GM21360 (cell line): ENCODE data around the gene CFAP61.
"Not testable (repeated sequence)": the region's sequence is repeated elsewhere in the genome, so short reads cannot be mapped to it uniquely, and the experiment has no call there.

Source experiments
- ATAC-seq: cut with Tn5 transposase; IDR thresholded peaks from one replicate; pipeline ENCODE4 v1.9.1; 2021; ENCODE audit warnings: mild to moderate bottlenecking, moderate library complexity; ENCODE audit not compliant: unreplicated experiment

CFAP61 gene

DNA sequence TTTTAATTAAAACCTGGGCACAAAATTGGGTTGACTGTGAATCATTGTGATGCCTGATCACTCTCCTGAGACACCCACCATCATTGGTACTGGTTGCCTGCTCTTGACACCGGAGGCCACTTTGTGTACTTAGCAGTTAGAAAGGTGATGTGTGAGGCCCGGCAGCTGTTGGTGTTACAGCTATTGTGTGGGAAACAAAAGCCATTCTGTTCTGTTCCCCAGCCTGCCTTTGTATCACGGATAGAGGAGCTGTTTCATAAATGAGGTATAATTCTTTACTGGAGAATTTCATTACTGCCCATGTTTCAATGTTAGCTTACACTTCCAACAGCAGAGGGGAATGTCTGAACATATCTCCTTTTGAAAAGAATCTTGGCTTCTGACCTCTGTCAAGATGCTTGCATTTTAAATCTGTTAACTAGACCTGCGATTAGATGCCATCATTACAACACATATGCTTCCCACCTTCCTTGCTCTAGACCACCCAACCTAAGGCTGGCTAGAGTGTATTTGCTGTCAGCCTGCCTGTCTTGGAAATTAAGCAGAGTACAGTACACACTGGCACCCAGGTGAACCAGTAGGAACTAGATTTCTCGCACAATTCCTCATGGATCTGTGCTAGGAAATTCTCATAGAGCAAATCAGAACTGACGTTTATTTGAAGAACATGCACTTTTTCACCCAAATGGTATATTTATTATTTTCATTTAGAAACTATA lies 173.2 kb downstream of the CFAP61 start:
- no peak for ATAC-seq

DNA sequence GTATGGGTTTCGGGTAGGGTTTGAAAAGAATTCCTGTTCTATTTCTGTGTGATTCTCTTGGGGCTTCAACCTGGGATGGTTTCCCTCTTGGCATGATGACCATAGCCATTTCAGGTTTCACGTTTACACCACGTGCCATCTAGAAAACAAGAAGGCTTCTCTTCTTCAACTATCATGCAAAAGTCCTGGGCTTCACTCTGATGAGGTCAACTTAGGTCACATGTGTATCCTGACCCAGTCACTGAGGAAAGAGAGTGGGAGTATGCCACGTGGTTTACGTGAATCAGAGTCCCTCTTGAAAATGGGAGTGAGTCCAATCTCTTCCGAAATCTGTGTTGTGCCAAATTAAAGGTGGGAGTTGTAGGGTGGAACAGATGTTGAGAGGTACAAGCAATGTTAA lies 174.2 kb downstream of the CFAP61 start:
- no peak for ATAC-seq

DNA sequence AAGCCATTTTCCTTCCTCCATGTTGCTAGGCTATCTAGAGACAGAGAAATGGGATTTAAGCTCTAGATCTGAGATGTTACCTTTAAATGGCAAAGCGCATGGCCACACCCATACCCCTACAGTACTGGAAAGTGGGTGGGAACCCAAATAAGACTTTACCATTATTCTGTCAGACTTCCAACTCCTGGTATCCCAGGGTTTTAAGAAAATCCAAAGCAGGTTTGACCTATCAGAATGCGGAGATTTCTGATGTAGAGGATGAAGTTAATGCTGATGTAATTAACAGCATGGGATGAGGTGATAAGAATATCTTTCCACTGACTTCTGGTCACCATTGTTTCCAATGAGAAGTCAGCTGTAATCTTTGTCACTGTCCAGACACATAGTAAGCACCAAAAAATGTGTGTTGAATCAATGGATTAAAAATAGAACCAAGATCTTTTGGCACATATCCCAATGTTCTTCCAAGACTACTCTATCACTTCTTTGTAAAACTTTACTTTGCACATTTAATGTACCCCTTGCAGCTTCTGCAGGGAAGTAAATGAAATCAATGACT lies 174.8 kb downstream of the CFAP61 start:
- ATAC-seq: no peak

DNA sequence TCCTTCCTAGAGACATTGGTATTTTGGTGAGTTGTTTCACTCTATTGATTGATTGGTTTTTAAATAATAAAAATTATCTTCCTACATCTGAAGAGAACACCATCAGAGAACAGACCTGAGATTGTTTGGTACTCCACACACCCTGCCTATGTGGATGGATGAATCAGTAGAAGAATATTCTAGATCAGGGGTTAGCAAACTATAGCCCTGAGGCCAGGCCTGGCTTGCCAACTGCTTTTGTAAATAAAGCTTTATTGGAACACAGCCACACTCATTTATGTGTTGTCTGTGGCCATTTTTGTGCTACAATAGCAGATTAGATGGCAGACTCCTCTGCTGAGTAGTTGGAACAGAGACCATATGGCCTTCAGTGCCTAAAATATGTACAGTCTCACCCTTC lies 176.0 kb downstream of the CFAP61 start:
- ATAC-seq: no peak

DNA sequence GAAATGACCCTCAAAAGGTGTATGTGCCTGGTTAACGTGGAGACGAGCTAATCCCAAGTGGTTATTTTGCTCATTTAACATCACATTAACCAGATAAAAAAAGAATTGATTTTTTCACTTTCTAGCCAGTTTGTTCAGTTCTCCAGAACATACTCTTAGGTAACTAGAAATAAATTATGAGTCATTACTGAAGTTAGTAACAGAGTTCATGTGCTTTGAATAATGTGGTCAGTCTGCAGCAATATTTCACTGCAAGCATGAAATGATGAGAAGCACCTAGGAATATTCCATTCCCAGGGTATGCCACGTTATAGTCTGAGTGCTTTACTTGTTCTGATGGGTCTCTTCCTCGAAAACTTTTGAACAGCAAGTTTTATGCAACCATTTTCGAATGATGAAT lies 177.3 kb downstream of the CFAP61 start:
- no peak for ATAC-seq

DNA sequence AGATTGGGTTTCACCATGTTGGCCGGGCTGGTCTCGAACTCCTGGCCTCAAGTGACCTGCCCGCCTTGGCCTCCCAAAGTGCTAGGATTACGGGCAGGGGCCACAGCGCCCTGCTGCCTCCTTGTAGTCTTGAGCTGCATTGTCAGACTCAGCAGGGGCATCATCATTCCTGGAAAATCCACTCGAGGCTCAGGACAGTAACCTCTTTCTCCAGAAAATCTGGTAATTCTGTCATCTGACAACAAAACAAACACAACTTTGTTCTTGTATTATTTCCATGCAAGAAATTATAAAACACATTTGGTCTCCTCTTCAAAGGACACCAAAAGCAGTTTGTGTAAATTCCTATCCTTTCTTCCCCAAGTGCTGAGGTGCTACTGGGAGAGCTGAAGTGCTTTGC lies 178.4 kb downstream of the CFAP61 start:
- no peak for ATAC-seq

DNA sequence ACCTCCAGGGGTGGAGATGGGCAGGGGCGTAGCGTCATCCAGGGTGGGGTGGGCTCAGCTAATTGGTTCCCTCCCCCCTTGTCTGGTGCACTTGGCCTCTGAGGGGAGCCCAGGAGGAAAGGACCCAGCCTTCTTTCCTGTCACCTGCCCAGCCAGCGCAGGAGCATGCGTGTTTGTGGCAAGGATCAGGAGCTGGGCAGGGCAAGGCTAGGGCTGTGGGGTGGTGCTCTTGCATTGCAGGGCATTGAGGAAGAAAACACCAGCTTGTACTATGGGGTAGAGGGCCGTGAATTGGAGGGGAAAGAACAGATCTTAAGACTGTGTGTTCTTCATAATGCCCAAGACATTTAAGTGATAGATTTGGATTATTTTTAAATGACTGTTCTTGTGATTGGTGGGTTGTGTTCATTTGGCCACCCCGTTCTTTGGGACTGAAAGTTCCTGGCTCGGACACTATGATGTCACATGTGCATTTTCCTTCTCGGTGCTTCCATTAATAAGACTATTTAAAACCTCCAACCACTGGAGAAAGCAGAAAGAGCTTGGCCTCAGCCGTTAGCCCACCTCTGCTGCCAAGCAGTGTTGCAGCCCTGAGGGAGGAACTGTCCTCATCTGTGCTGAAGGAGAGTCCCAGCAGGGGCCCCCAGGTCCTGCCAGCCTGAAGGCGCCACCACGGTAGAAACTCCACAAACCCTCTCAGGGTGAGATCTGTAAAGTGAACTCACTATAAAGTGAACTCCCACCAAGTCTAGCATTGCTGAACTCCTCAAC lies 179.4 kb downstream of the CFAP61 start:
- ATAC-seq: no peak

DNA sequence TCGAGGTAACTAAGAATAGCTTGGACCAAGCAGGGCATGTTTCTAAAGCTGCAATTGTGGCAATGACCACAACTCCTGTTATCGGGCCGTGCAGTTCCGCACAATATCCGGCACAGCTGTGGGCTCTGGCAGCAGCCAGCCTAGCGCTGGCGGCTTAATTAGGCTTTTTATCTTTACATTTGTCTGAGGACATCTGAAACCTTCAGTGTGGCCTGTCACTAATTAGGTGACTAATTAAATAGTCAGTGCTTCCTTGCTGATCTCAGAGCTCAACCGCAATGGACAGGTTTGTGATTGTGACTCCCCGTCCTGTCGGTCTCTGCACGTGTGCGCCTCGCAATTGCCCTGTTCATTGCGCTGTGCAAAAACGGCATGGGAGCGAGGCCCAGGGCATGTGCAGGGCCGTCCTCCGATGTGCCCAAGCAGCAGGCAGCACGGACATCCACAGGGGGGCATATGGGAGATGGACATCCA lies 180.7 kb downstream of the CFAP61 start:
- no peak for ATAC-seq

DNA sequence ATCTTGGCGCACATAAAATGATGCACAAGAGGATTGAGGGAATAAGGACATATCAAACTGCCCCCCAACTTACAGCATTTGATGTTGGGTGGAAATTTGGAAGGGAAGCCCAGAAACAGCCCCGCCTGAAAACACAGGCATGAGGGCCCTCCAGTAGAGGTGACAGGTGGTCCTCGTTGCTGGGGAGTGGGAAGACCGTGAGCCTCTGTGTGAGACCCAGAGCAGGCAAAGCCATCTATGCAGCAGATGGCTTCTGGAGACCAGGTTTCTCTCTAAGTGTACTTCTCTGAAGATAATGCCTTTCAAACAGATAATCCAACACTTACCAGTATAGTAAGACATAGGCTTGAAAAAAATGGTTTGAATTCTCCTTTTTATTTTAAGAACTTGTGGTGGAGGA lies 183.3 kb downstream of the CFAP61 start:
- ATAC-seq: no peak

DNA sequence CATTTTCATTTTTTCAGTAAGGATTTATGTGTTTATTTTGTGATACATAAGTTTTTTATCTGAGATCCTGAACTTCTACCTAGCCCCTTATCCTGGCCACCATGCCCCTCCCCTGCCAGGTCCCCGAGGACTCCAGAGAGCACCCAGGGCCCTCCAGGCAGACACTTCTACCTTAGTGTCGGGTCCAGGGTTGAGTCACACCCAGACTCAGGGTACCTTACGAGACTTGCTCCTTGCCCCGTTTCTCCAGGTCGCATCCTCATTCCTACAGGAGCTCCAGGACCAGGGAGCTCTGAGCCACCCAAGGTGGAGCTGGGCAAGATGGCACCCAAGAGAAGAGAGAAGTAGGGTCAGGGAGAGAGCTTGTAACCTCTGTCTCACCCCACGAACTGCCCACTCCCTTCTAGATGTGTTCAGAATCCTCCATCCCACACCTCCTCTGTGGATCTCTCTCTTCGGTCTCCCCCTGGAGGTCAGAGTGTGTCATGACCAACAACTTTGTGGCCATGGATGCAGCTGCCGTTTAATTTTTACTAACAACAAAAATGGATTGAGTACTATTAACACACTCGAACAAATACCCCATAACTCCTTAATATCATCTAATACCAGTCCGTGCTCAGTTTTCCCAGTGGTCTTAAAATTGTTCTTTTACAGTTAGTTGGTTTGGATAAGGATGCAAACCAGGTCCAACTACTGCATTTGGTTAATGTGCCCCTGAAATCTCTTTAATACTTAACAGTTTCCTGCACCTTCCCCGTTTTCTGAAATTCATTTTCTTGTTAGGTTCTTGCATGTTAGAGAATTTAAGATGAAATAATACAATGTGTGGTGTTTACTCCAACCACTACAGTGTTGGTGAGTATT lies 185.0 kb downstream of the CFAP61 start:
- no peak for ATAC-seq

DNA sequence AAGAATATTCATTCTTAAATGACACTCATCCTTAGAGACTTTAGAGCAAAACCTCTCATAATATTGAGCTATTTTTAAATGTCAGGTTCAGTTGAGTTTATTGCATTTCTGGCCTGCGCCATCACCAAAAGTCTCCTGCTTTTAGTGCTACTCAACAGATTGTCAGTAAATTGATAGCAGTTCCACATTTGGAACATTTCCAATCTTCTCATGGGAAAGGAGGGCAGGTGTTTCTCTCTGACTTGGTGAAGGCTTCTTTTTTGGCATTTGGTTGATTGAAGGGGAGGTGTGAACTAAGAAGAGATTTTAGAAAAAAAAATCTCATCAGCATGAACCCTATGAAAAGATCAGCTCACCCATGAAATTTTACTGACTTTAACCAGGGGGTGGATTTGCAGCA lies 189.6 kb downstream of the CFAP61 start:
- no peak for ATAC-seq

DNA sequence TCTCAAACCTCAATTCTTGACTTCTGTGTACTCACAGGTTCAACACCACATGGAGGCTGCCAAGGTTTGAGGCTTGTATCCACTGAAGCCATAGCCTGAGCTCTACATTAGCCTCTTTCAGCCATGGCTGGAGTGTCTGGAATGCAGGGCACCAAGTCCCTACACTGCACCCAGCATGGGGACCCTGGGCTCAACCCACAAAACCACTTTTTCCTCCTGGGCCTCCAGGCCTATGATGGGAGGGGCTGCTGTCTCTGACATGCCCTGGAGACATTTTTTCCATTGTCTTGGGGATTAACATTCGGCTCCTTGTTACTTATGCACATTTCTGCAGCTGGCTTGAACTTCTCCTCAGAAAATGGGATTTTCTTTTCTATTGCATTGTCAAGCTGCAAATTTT lies 192.1 kb downstream of the CFAP61 start:
- not testable (repeated sequence) for ATAC-seq

DNA sequence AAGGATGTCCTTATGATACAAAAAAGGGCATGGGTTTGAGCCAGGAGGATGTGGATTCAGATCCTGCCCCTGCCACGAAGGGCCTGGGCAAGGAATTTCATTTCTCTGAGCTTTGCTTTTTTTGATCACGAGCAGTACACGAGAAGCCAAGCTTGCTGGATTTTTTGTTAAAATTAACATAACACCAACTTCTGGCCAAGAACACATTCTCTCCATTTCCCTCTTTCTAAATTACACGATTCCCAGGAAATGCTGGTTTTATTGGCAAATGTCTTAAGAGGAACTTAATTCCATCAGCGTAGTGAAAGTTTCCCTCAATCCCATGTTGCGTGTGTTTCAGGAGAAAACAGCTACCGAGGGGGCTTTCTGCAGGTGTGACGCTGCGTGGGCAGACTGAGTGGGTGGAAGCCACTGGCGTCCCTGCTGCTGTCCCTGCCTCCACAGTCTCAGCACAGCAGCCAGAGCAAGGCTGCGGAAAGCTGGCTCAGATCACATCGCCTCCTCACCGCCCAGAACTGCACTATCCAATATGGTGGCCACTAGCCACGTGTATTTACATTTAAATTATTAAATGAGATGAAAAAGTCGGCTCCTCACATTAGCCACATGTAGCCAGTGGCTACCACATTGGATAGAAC lies 194.8 kb downstream of the CFAP61 start:
- no peak for ATAC-seq

DNA sequence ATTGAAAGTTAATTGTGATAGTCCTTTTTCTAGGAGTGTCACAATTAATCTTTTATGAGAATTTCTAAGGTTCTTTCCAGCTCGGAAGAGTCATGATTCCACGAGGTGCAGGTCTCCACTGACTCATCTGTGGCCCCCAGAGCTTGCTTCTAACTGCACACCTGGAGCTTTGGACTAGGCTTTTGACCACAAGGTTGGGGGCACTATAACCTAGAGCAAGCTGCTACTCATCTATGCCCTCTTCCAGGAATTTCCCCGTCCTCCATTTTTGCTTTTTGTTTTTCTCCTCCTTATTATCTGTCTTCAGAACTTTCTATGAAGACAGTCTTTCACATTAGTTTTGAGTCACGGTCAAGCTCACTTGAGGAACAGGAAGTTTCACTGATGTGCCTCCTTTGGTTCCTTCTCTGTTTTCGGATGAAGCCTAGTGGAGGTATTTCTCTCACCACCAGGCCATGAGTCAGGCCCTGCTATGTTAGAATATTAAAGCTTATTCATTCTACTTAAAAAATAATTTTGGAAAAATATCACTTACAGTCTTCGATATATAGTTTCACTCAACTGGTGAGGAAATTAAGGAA lies 196.4 kb downstream of the CFAP61 start:
- ATAC-seq: no peak

DNA sequence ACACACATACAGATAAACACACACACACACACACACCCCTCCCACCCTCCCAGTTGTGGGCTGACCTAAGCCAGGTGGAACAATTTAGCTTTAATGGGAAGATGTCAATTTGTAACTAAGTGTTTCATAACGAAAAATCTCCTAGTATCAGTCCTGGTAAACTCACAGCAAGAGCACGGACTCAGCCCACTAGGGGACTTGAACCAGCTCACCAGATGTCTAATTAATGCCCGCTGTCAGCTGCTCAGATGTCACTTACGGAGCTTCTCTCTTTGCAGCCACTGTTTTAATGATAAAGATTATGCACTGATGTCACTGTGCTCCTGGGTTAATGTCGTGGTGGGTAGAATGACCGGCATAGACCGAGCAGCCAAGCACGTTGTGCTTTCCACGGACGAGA lies 199.0 kb downstream of the CFAP61 start:
- no peak for ATAC-seq

DNA sequence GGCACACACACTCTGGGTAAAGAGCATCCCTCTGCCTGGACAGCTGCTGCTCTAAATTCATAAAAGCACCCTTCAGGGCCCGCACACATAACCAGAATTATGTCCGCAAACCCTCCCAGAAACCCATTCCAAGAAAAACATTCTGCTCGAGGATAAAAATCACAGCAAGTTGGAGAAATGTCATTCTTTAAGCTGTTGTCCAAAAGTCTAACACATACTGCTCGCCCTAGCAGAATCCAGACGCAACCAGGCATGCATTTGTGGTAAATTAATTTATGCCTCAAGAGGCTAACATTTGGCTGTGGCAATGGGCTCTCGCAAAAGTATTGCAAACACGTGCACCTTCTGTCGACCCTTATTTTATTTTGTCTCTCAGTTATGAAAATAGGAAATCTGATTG lies 199.5 kb downstream of the CFAP61 start:
- no peak for ATAC-seq

DNA sequence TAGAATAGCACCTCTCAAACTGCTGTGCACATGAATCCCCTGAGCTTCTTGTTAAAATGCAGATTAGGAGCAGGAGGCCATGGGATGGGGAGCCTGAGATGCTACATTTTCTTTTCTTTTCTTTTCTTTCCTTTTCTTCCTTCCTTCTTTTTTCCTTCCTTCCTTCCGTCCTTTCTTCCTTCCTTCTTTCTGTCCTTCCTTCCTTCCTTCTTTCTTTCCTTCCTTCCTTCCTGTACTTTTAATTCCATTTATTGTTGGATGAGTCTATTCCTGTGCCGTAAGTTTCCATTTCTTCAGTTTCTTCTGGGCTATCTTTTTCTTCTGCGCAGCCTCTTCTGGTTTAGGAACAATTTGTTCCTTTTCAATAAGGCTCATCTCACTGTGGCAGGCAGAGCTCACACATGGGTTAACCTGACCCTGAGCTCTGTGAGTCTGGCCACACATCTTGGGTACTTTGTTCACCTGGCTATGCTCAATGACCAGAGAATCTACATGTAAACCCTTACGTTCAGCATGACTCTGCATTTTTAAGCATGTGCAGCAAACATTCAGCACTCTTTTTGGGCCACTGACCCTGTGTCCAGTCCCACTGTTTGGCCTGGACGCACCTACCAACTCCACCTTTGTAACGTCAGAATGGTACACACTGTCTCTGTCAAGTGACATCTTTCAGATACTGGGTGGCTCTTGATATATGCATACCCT lies 200.9 kb downstream of the CFAP61 start:
- no peak for ATAC-seq

DNA sequence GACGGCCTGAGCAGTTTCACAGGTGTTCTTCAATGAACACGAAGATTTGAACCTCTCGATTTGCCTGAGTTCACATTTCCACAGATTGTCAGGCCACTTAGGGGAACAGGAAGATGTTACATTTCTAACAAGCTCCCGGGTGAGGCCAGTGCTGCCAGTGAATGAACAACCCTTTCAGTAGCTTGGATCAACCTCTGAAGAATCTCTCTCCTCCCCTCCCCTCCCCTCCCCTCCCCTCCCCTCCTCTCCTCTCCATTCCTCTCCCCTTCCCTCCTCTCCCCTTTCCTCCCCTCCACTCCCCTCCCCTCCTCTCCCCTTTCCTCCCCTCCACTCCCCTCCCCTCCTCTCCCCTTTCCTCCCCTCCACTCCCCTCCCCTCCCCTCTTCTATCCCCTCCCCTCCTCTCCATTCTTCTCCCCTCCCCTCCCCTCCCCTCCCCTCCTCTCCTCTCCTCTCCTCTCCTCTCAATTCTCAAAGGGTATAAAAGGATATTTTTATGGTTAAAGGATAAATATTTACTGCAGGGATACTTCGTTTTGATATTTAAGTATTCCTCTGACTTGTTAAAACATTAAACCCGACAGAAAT lies 201.5 kb downstream of the CFAP61 start:
- no peak for ATAC-seq

DNA sequence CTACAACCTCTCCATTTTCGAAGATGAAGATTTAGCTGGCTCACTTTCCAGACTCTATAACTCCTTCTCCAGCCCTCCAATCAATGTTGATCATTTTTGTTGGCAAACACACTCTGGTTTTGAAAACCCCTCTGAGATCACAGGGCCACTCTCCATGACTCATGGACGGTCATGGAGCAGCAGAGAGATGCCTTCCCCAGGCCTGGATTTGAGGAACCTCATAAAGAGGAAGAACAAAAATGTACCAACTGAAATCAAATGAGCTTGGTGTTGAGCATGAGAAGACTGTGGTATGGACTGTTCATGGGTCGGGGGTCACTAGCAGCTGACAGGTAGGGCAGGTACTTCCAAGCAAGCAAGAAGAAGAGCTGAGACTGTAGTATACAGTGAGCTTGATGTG lies 202.8 kb downstream of the CFAP61 start:
- ATAC-seq: no peak
